SK-N-MC (cell line): Measurements from ENCODE around the gene KLRF2.

Source experiments
- DNase-seq: peaks from one replicate; pipeline ENCODE4 v3.0.0-alpha.2; 2011; ENCODE audit warnings: low read depth, low spot score
- H3K27ac ChIP-seq: fragments of 200-600 bp; sonication (generic); 2 replicates; pipeline ENCODE4 v1.5.1; 2016; ENCODE audit warnings: mixed run types
- H3K36me3 ChIP-seq: fragments of 200-600 bp; sonication (generic); 2 replicates; pipeline ENCODE4 v1.6.1; 2017; ENCODE audit warnings: antibody characterized with exemption, low read length, mixed read lengths; ENCODE audit not compliant: insufficient read depth
- H3K4me3 ChIP-seq: fragments of 200-600 bp; sonication (generic); 2 replicates; pipeline ENCODE4 v1.5.1; 2016
- H3K9ac ChIP-seq: fragments of 200-600 bp; sonication (generic); 2 replicates; pipeline ENCODE4 v1.8.0; 2017; ENCODE audit warnings: mixed run types, mixed read lengths; ENCODE audit not compliant: insufficient read length
- H3K9me3 ChIP-seq: fragments of 200-600 bp; sonication (generic); 2 replicates; pipeline ENCODE4 v1.6.1; 2017; ENCODE audit warnings: low read depth, mild to moderate bottlenecking, antibody characterized with exemption, low read length, moderate library complexity, mixed read lengths
- EZH2 ChIP-seq: fragments of 200-600 bp; sonication (generic); IDR thresholded peaks from one replicate; pipeline ENCODE4 v1.6.1; 2017; ENCODE audit warnings: antibody characterized with exemption
- FOXP2 ChIP-seq: optimal IDR thresholded peaks from 2 replicates; pipeline ENCODE3; 2011; ENCODE audit warnings: mild to moderate bottlenecking, moderate library complexity; ENCODE audit not compliant: insufficient read depth; ENCODE audit errors: extremely low read length, control extremely low read depth
- POLR2AphosphoS5 ChIP-seq: IDR thresholded peaks from 2 replicates; pipeline ENCODE4 v1.6.1; 2012; ENCODE audit warnings: mild to moderate bottlenecking, low read depth, low read length, borderline replicate concordance

Gene KLRF2

GRCh38 chr12:9864913-9865675 is 16.2 kb upstream of the KLRF2 start:
- Histone ChIP-seq H3K27ac (peak overlapping the region; percentile 62), H3K36me3 (no peaks in the 10 kb centered on the region), H3K9me3 (peaks cover 4% of the 10 kb centered on the region; the same call in 1 of the 2 replicates), H3K9ac (peak overlapping the region; percentile 79), H3K4me3 (peak overlapping the region; percentile 68)
- TF ChIP-seq FOXP2 (no peak), POLR2AphosphoS5 (no peak), EZH2 (no peak)
- no peak for DNase-seq

- H3K36me3 ChIP-seq = no peaks in the 10 kb centered on the region
- H3K27ac ChIP-seq = peak overlapping the region; percentile 72; the same call in 1 of the 2 replicates
- H3K9me3 ChIP-seq = peaks cover 4% of the 10 kb centered on the region; the same call in 1 of the 2 replicates
- no peak for DNase-seq
- peak overlapping the region; percentile 84 for H3K4me3 ChIP-seq
- TF ChIP-seq EZH2 (no peak), POLR2AphosphoS5 (no peak), FOXP2 (no peak)
- peak overlapping the region; percentile 79 for H3K9ac ChIP-seq
Observed at GRCh38 chr12:9866860-9867269, 14.4 kb upstream of the KLRF2 start.

DNA sequence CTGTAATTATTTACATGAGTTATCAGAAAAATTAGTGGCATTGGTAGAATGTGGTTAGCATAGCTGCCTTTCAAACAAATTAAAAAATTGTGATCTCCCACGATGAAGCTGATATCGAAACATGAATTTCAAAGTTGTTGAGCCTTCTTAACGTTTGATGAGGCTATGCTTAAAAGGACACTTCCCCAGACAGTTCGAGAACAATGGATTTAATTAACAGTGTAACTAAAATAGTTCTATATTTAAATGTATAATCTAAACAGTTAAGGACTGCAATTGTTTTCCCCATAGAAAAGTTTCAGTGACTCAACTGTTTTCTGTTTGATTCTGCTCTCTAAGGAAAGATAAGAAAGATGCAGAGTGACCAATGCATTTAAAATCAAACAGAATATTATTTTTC is 13.8 kb upstream of the KLRF2 start:
- Histone ChIP-seq H3K36me3 (no peaks in the 10 kb centered on the region), H3K27ac (peak overlapping the region; percentile 72), H3K9ac (peak overlapping the region; percentile 79), H3K9me3 (peaks cover 4% of the 10 kb centered on the region; the same call in 1 of the 2 replicates), H3K4me3 (peak overlapping the region; percentile 84)
- no peak for DNase-seq
- no peak for TF ChIP-seq EZH2
- TF ChIP-seq POLR2AphosphoS5 = no peak
- TF ChIP-seq FOXP2 = no peak

DNA sequence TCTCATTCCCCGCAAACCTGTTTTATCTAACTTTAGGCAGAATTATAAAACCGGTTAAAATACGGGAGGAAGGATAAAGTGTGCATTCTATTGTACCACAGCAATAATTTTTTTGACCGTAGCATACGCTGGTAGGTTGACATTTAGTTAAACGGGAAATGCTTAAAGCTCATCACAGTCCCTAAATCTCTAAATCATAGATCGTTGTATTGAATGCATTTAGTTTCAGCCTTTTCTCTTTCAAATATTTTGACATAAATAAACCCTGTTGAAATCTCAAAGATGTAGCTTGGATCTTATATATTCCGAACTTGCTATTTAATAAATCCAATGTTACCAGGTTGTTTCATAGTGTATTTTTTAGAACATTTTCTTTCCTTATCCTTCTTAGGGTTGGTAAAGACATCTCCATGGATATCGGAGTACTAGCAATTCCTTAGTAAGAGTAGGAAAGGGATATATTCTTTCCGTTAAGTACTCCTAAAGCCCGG is 12.9 kb upstream of the KLRF2 start:
- no peak for TF ChIP-seq FOXP2
- TF ChIP-seq EZH2 = no peak
- TF ChIP-seq POLR2AphosphoS5 = no peak
- DNase-seq = no peak
- Histone ChIP-seq H3K9ac (peak overlapping the region; percentile 81), H3K36me3 (no peaks in the 10 kb centered on the region), H3K27ac (peak overlapping the region; percentile 84), H3K9me3 (peaks cover 4% of the 10 kb centered on the region; the same call in 1 of the 2 replicates), H3K4me3 (peak overlapping the region; percentile 84)

DNA sequence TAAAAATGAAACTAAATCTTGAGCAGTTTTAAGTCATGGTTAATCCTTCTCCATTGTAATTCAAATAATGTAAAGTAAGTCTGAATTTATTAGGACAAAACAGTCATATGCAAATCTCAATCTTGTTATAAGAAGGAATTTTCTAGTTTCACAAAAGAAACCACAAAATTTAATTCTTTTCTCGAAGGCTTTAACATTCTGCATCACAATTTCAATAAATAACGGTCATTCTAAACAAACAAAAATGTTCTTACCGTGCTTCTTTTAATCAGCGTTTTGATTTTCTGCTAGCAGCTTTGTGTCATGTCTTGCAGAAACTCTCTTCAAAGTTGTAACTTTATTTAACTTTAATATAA is 12.4 kb upstream of the KLRF2 start:
- Histone ChIP-seq H3K27ac (peak overlapping the region; percentile 84), H3K36me3 (no peaks in the 10 kb centered on the region), H3K9me3 (no peaks in the 10 kb centered on the region; the same call in 1 of the 2 replicates), H3K4me3 (peak overlapping the region; percentile 84), H3K9ac (peak overlapping the region; percentile 81)
- DNase-seq = no peak
- TF ChIP-seq FOXP2 (no peak), POLR2AphosphoS5 (no peak)

- Histone ChIP-seq H3K9ac (peak within 1 kb of the TSS; percentile 81), H3K27ac (peak within 1 kb of the TSS; percentile 84), H3K36me3 (no peaks in the 10 kb centered on the region), H3K9me3 (no peaks in the 10 kb centered on the region), H3K4me3 (peak within 1 kb of the TSS; percentile 84)
- no peak for TF ChIP-seq FOXP2
- no peak for TF ChIP-seq EZH2
- TF ChIP-seq POLR2AphosphoS5 = no peak
- DNase-seq = no peak
Observed at GRCh38 chr12:9869307-9870161, 11.8 kb upstream of the KLRF2 start, which contains the start of gene CLEC2B. CLEC2B (minus strand) TSS chr12:9869354.

GRCh38 chr12:9870286-9870866 is 10.9 kb upstream of the KLRF2 start:
- Histone ChIP-seq H3K4me3 (peak overlapping the region; percentile 84), H3K27ac (peak overlapping the region; percentile 84), H3K9me3 (no peaks in the 10 kb centered on the region), H3K36me3 (no peaks in the 10 kb centered on the region), H3K9ac (peak overlapping the region; percentile 81)
- TF ChIP-seq POLR2AphosphoS5 (no peak), EZH2 (no peak), FOXP2 (no peak)
- no peak for DNase-seq

GRCh38 chr12:9872162-9872561 is 9.1 kb upstream of the KLRF2 start:
- Histone ChIP-seq H3K4me3 (no peak overlapping the region), H3K36me3 (no peaks in the 10 kb centered on the region), H3K27ac (no peak overlapping the region), H3K9ac (no peak overlapping the region), H3K9me3 (no peaks in the 10 kb centered on the region)
- TF ChIP-seq FOXP2 (no peak), POLR2AphosphoS5 (no peak), EZH2 (no peak)
- no peak for DNase-seq
